H1 (cell line): Measurements from ENCODE around the gene DNAJA3.

Experiments
- CHD1 ChIP-seq: IDR thresholded peaks from 2 replicates; pipeline ENCODE4 v1.6.1; 2012; ENCODE audit warnings: low read depth, low read length, improper control_type of control experiment
- CTCF ChIP-seq, 3 experiments: IDR thresholded peaks; 1 replicate in 2 of 3; 2 replicates in 1 of 3; pipeline versions ENCODE4 v1.5.1 to v1.6.1; 2011; ENCODE audit warnings: low read length in 3 of 3, mild to moderate bottlenecking in 3 of 3, inconsistent platforms in 2 of 3, low read depth in 1 of 3, moderate library complexity in 1 of 3; ENCODE audit not compliant: insufficient read depth in 1 of 3; ENCODE audit errors: control extremely low read depth in 1 of 3
- EP300 ChIP-seq, 2 experiments: IDR thresholded peaks; 1 replicate in 1 of 2; 2 replicates in 1 of 2; pipeline ENCODE4 v1.6.1; 2011 to 2012; ENCODE audit warnings: low read depth in 2 of 2, low read length in 2 of 2, mild to moderate bottlenecking in 2 of 2, borderline replicate concordance in 1 of 2, inconsistent platforms in 1 of 2, moderate library complexity in 1 of 2
- MAX ChIP-seq: IDR thresholded peaks from 2 replicates; pipeline ENCODE4 v1.6.1; 2012; ENCODE audit warnings: inconsistent platforms
- POLR2A ChIP-seq, 2 experiments: IDR thresholded peaks; 1 replicate in 1 of 2; 2 replicates in 1 of 2; pipeline ENCODE4 v1.6.1; 2011; ENCODE audit warnings: low read depth in 2 of 2, low read length in 2 of 2, mild to moderate bottlenecking in 2 of 2; ENCODE audit errors: control extremely low read depth in 1 of 2
- POLR2AphosphoS5 ChIP-seq: IDR thresholded peaks from 2 replicates; pipeline ENCODE4 v1.6.1; 2011; ENCODE audit warnings: low read depth, low read length
- SIN3A ChIP-seq, 2 experiments: IDR thresholded peaks in 1 of 2; conservative IDR thresholded peaks in 1 of 2; 2 replicates each; pipeline ENCODE4 v1.6.1; 2011 to 2012; ENCODE audit warnings: low read length in 2 of 2, improper control_type of control experiment in 1 of 2, low read depth in 1 of 2, mild to moderate bottlenecking in 1 of 2
- SP2 ChIP-seq: IDR thresholded peaks from 2 replicates; pipeline ENCODE4 v1.6.1; 2012; ENCODE audit warnings: mild to moderate bottlenecking, low read length, inconsistent platforms
- USF2 ChIP-seq: IDR thresholded peaks from 2 replicates; pipeline ENCODE4 v1.6.1; 2011; ENCODE audit warnings: low read length, improper control_type of control experiment
- YY1 ChIP-seq: IDR thresholded peaks from 2 replicates; pipeline ENCODE4 v1.6.1; 2011; ENCODE audit warnings: low read depth, mild to moderate bottlenecking, low read length

GRCh38 chr16:4393240-4393600 is 32.4 kb upstream of the DNAJA3 start:
- no peak for TF ChIP-seq CTCF (IDR thresholded peaks at IDR 0.05; ENCODE audit: control extremely low read depth in 1 of 3, insufficient read depth in 1 of 3, low read depth in 1 of 3, low read length in 3 of 3)
- no peak for TF ChIP-seq POLR2AphosphoS5
- no peak for TF ChIP-seq USF2
- TF ChIP-seq EP300 (IDR thresholded peaks at IDR 0.05; ENCODE audit: borderline replicate concordance in 1 of 2, low read depth in 2 of 2, low read length in 2 of 2), result no peak
- TF ChIP-seq YY1, result no peak
- TF ChIP-seq SP2, result no peak
- no peak for TF ChIP-seq CHD1
- TF ChIP-seq MAX, result no peak
- no peak for TF ChIP-seq SIN3A (conservative IDR thresholded peaks at IDR 0.05 in 1 of 2, IDR thresholded peaks at IDR 0.05 in 1 of 2; ENCODE audit: low read depth in 1 of 2, low read length in 2 of 2)
- TF ChIP-seq POLR2A (IDR thresholded peaks at IDR 0.05; ENCODE audit: control extremely low read depth in 1 of 2, low read depth in 2 of 2, low read length in 2 of 2), result no peak; a peak in 1 of 3 replicates
